Measurements from ENCODE around the gene BBS2.

The BBS2 gene

DNA sequence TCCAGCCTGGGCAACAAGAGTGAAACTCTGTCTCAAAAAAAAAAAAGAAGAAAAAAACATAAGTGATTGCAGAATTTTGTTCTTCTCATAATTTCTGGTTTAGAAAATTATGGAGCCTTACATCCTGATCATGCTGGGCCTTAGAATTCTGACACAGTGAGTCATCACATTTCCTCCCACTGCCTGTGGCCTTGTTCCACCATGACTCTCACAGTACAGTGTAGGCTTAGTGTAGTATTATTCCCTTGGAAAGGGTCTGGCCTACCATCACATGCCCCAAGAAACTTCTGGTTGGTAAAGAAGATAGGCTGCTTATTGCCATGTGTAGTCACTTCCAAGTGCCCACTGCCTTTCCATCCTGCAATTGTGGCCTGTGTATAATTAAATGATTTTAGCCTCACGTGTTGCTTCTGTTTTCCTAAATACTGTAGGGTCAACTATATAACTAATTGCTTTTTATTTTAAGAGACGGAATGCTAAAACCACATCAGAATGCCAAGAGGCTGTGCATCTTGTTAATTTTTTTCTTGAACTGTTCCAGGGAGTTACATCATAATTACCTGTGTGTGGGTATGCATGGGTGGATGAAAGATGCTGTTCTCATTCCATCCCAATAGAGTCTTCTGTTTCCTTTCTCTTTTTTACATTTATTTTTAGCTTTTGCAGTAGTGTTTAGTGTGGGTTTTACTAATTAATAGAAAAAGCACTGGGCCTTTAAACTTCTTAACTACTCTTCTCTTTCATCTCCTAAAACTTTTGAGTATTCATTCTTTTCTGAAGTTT lies 42.5 kb downstream of the BBS2 start:
- no peak for DNase-seq

DNA sequence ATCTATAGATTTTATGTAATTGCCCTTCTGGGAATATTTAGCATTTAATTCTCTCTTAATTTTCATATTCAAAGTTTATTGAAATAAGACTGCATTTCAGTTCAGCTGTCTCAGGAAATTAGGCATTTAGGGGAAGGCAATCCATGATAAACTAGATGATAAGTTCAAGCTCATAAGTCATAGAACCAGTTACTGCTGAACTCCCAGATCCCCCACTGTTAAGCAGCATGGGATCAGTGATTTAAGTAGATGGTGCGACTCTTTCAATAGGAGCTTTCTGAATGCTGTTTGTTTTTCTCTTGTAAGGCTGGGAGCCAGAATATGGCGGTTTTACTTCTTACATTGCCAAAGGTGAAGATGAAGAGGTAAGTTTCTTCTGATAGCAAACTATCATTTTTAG lies 44.6 kb downstream of the BBS2 start:
- no peak for DNase-seq

DNA sequence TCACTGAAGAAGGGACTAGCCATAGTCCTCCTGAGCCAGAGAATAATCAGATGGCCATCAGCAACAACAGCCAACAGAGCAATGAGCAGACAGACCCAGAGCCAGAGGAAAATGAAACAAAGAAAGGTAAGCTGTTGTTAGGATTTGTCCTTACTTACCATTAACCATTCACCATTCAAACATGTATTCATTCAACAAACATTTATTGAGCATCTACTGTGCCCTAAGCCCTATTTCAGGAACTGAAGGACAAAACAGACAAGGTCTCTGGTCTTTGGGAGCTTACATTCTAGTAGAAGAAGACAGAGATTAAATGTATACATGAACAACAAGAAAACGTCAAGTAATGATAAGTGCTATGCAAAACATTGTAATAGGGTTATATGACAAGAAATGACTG lies 49.2 kb downstream of the BBS2 start:
- DNase-seq: no peak

DNA sequence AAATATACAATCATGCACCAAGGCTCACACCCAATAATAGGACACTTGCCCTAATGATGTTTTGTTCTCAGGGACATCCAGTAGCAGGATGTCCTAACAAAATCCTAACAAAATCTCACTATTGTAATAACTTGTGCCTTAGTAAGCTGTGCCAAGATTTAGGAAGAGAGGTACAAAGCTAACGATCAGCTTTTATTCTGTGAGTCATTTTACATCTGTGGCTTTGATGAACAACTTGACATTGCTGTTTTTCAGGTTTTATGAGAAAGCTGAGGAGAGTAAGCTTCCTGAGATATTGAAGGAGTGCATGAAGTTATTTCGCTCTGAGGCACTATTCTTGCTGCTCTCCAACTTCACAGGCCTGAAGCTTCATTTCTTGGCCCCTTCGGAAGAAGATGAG lies 49.6 kb downstream of the BBS2 start:
- DNase-seq: no peak

DNA sequence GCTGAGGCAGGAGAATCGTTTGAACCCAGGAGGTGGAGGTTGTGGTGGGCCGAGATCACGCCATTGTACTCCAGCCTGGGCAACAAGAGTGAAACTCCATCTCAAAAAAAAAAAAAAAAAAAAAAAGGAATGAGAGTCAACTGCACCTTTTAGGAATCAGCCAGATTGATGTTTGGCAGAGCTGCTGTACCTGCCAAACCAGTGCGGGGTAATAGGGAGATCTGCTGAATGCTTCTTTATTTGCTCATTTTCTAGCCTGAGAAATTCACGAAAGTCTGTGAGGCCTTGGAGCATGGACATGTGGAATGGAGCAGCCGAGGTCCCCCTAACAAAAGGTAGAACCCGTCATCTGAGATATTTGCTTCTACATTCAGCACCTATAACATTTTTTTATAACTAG lies 50.1 kb downstream of the BBS2 start:
- DNase-seq: no peak

DNA sequence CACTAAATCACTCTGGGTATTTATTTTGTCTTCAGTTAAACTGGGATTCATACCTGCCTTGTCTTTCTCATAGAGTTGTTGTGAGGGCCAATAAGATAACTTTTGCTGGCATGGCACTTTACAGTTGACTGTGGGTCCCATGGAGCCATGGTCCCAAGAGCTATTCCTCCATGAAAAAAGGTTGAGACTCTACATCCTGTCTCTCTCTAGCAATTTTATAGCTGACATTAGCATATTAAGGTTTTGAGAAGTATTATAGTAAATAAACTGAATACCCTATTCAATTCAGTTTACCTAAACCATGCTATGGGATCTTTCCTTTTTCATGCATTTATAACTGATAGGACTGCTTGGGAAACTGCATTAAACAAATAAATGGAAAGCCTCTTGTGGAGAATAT lies 51.0 kb downstream of the BBS2 start:
- no peak for DNase-seq

DNA sequence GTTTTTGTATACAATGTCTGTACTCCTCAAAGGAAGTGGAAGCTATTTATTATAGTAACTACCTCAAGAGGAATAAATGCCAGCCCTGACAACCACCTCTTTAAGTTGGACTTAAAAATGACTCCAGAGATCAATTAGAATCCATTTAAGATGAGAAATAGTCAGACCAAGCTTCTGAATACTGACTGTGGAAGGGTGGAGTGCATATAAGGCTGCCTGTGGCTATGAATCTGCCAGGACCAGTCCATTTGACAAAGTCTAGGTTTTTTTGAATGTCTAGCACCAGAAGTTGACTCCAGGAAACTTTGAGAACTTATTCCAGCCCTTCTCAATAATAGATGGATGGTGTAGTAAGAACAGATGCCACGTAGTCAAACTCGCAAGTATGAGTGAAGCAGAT lies 53.5 kb downstream of the BBS2 start:
- DNase-seq: no peak

DNA sequence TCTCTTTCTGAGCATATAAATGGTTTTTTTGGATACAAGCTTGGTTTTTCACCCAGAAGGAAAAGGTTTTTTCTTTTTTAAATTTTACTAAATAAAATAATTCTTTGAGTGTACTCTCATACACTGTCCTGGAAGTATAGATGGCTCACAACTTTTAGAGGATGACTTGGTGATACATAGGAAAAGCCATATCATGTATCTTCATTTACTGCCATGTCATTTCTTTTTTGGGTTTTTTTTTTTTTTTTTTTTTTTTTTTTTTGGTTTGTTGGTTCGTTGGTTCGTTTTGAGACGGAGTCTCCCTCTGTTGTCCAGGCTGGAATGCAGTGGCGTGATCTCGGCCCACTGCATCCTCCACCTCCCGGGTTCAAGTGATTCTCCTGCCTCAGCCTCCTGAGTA lies 56.7 kb downstream of the BBS2 start:
- no peak for DNase-seq

DNA sequence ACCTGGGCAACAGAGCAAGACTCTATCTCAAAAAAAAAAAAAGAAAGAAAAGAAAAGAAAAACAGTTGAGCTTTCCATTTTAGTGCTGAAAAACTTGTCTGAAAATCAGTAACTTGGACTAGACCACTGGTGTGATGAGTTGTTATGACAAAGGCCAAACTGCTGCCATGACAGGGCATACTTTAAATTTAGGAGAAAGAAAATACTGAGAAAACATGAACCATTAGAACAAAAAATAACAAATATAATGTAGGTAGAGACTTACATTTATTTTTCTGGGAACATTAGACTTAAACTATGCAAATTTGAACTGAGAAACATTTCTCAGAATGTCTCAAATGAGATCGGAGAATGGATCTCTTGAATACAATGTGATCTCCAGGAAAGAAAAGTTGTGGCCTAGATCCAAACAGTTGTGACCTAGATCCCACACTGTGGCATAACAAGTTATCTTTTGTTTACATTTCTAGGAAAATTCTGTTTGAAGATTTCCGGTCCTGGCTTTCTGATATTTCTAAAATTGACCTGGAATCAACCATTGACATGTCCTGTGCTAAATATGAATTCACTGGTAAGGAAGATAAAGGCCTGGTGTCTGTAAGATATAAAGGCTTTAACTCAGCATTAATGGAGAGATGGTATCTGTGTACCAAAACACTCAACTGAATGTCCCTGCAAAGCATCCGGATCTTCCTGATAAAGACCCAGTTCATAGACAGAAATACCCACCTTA lies 57.6 kb downstream of the BBS2 start:
- DNase-seq: no peak

DNA sequence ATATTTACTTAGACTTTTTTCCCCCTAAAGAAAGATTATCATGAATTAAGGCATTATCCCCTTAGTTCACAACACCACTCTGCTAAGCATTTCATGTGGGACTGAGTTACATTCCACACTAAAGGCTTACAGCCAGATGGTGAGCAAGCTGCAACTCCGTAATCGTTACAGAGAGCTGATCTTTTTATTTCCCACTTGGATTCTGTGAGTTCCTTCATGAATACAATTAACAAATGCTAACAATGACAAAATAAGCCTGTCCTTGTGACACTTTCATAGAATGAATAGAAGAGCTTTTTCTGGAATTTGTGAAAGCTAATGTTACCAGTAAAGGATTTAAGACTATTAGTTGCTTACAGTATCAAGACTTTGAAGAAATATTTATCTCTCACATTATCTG lies 59.7 kb downstream of the BBS2 start:
- no peak for DNase-seq

DNA sequence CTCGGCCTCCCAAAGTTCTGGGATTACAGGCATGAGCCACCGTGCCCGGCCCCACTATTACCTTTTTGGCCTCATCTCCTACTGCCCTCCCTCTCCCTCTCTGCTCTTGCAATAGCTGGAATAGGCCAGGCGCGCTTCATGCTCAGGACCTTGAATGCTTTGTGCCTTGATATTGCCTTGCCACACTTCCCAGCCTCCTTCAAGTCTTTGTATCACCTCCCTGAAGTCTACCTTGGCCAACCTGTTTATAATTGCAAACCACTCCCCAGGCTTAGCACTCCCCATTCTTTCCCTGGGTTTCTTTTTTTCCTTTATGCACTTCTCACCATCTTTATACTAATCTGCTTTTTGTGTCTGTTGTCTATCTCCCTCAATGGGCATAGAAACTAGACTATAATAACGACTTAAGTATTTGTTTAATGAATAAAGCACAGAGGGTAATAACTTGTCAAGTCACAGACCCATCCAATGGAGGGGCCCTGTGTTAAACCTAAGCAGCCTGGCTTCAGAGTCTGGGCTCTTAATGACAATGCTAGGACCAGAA lies 61.8 kb downstream of the BBS2 start:
- DNase-seq: no peak

DNA sequence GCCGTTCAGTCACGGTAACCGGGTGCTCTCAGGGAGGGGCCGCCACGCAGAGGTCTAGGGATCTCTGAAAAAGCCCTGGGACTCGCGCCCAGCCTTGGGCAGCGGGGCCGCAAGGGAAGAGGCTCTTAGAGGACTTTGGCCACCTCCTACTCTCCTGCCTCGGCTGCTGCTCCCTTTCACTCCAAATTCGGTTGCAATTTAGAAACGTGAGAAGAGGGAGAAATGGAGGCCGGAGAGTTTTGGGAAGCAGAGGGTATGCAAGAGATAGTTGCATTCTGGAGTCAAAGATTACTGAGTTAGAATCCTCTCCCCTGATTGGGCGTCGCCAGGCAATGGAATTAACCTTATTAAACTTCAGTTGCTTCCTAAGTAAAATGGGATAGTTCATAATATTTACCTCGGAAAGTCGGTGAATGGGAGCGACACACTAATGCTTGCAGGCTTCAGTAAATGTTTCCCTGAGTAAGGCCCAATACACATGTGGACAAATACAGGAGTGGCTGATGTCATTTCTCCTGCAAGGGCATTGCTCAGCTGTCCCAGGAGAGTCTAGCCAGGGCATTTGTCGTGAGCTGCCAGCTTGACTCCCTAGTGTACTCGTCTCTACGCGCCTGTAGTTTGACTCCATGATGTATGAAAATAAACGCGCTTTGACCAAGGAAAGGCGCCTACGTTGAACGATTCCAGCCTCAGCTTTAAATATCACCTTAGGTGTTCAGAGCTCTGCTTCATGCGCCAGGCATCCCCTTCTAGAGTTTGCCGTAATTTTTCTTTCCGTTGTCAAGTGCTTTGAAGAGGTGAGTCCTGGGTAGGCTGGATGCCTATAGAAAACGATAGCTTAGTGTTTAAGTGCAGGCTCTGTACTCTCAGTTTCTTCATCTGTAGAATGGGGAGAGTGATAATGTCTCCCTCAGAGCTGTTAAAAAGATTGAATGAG lies 67.8 kb downstream of the BBS2 start:
- DNase-seq: no peak

DNA sequence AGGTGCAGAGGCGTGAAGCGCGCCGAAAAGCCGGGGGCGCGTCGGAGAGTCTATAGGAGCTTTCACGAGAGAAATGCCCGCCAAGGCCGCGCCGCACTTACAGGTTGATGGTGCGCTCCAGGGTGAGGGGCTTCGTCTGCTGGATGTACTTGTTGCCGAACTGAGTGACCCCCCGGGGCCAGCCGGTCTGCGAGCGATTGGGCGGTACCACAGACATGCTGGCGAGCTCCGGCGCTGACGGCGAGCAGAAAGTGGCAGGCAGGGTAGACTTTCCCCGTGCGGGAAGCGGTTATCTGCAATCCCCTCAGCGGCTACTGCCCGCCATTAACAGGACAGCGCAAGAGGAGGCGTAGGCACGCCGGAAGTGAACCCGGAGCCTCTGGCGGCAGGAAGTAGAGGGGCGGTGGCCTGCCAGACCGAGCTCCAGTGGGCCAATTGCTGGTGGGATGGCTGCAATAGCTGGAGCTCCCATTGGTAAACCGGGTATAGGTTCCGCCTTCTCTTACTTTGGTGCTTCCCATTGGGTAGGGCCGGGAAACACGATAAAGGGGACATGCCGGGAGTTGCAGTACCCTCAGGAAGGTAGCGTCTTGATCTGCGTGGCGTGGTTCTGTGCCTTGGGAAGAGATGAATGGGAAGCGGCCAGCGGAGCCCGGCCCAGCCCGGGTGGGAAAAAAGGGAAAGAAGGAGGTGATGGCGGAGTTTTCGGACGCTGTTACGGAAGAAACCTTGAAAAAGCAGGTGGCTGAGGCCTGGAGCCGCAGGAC lies 68.7 kb downstream of the BBS2 start, which contains the start of the genes NUDT21 and OGFOD1:
TSS of gene NUDT21 (minus strand) at position 347 of the 767 bp plus-strand sequence. CDS start at position 217, 130 bp downstream.
TSS of gene OGFOD1 (plus strand) at position 569 of the 767 bp plus-strand sequence. CDS start at position 628, 59 bp downstream.
- DNase-seq: peak; percentile 85

DNA sequence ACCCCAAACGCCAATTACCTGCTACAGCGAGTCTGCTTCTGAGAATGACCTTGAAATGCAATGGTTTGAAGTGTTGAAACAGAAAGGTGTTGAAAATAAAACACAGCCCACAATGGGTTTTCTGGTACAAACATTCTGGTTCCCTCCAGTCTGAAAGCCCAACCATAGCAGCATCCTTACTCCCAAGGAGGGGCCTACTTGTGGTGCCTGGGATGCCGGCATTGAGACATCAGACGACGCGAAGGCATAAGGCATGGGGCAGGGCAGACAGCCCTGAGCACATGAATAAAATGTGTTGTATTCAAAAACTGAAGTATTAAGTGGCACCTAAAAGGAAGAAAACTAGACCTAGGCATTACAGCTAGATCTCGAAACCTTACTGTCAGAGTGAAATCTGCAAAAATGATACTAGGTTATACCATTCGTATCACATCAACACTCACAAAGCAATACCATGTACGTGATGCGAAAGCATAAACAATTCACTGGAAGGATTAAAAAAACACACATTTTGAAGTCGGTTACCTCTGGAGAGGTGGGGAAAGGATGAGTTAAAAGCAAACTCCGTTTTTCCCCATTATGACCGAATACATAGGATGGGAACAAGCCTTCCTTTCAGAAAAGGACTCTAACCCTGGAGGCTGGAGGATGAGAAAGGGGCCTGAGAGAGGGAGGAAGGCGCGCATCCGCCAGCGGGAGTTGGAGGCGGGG lies 69.4 kb downstream of the BBS2 start:
- no peak for DNase-seq

DNA sequence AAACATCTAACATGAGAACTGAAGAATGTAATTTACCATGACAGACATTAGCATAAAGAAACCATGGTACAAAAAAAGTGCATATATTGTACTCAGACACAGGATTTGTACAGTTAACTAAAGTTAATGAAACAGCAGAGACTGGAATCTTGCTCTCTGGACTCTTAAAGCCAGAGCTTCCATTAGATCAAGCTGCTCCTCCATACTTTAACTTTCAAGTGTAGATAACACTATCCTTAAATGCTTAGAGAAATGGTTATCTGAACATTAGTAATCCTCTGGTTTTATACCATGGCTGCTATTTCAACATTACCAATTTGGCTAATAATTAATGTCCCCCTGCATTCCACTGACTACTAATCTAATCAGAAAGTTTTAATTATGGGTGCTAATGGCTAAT lies 71.8 kb downstream of the BBS2 start:
- no peak for DNase-seq

DNA sequence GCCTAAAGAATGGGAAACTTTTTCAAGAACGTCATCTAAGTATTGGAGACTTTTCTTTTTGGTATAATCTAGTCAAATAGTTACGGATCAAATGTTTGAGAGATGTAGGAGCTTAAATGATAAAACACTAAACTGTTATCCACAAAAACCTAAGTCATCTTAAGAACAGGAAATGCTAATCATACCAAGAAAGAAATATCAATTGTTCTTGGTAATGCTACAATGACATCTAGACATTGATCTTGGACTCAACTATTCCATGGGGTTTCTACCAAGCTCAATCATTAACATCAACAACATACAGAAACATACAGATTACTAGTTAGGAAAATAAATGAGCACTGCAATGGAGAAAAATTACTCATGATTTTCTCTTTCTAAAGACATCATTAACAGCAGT lies 72.5 kb downstream of the BBS2 start:
- DNase-seq: no peak

DNA sequence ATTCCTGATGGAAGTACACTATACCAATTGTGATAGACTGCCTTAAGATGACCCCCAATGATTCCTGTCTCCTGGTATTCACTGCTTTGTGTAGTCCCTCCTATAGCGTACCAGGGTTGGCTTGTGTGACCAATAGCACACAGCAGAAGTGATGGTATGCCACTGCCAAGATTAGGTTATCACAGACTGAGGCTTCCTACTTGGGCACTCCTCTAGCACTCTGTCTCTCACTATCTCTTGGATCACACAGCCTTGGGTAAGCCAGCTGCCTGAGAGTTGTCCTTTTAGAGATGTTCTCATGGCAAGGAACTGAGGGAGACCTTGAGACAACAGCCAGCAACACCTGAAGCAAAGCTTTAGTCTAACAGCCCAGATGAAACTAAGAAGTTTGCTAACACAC lies 81.8 kb downstream of the BBS2 start:
- DNase-seq: no peak

DNA sequence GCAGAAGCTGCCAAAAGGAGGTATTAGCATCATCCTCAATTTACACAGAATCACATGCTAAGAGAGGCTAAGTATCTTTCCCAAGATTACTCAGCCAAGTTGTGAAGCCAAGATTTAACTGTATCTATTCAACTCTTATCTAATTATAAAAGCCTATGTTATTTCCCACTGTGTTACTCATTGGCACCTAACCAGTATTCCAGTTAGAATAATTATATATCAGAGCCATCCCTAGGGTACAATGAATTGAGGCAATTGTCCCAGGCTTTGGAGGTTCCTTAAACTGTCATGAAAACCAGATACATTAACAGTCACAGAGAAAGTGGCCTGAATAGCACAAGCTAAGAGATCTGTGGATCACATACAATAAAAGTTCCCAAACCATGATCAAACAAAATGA lies 83.6 kb downstream of the BBS2 start:
- no peak for DNase-seq
